Stimulated activated CD8-positive, alpha-beta memory T cell treated with anti-CD3 and anti-CD28 coated beads, Interleukin-15, amount 100 ng/mL, for 4 hours (primary cell): Measurements from ENCODE around the gene MYBPC3.
"Not testable (repeated sequence)": the region's sequence is repeated elsewhere in the genome, so short reads cannot be mapped to it uniquely, and the experiment has no call there.

ENCODE experiments used
- DNase-seq, 2 donors: peaks; one replicate each; pipeline ENCODE4 v3.0.0-alpha.2; 2020; ENCODE audit warnings: low read depth in 2 of 2

Gene MYBPC3

GRCh38 chr11:47324520-47324919 is 28.0 kb downstream of the MYBPC3 start:
- DNase-seq: no peak

- DNase-seq: no peak
Observed at GRCh38 chr11:47318166-47318565, 34.3 kb downstream of the MYBPC3 start.

GRCh38 chr11:47317064-47317828 is 35.3 kb downstream of the MYBPC3 start:
- no peak for DNase-seq

GRCh38 chr11:47316501-47316900 is 36.0 kb downstream of the MYBPC3 start:
- not testable (repeated sequence) for DNase-seq

- no peak for DNase-seq
Observed at GRCh38 chr11:47314992-47315391, 37.5 kb downstream of the MYBPC3 start.

- no peak for DNase-seq
Observed at GRCh38 chr11:47308050-47308823, 44.3 kb downstream of the MYBPC3 start.

- no peak for DNase-seq
Observed at GRCh38 chr11:47306484-47306844, 46.0 kb downstream of the MYBPC3 start.

GRCh38 chr11:47305734-47306483 is 46.6 kb downstream of the MYBPC3 start:
- no peak for DNase-seq

GRCh38 chr11:47302853-47303252 is 49.6 kb downstream of the MYBPC3 start:
- no peak for DNase-seq

GRCh38 chr11:47299078-47299477 is 53.4 kb downstream of the MYBPC3 start:
- DNase-seq: no peak

GRCh38 chr11:47296045-47296444 is 56.5 kb downstream of the MYBPC3 start:
- no peak for DNase-seq

GRCh38 chr11:47295385-47295784 is 57.1 kb downstream of the MYBPC3 start:
- DNase-seq: no peak

GRCh38 chr11:47289856-47290255 is 62.6 kb downstream of the MYBPC3 start:
- DNase-seq: no peak

GRCh38 chr11:47288066-47288465 is 64.4 kb downstream of the MYBPC3 start:
- DNase-seq: no peak

GRCh38 chr11:47285969-47286770 is 66.3 kb downstream of the MYBPC3 start:
- no peak for DNase-seq

- DNase-seq: no peak
Observed at GRCh38 chr11:47284151-47284550, 68.4 kb downstream of the MYBPC3 start.

GRCh38 chr11:47282462-47282861 is 70.0 kb downstream of the MYBPC3 start:
- DNase-seq: no peak
